ENCODE results near the gene EEF2KMT. TPM values are rescaled to one million over a fixed set of nuclear protein-coding genes. Genes with fewer than 3 reads are reported as not detected.

Gene EEF2KMT, protein sequence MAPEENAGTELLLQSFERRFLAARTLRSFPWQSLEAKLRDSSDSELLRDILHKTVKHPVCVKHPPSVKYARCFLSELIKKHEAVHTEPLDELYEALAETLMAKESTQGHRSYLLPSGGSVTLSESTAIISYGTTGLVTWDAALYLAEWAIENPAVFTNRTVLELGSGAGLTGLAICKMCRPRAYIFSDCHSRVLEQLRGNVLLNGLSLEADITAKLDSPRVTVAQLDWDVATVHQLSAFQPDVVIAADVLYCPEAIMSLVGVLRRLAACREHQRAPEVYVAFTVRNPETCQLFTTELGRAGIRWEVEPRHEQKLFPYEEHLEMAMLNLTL
- 22.0 to 29.2 TPM (median 27.2 TPM) in 5 replicates for total RNA-seq (2022; extraction: Qiagen RNA extraction; ENCODE audit: low read depth)

DNA sequence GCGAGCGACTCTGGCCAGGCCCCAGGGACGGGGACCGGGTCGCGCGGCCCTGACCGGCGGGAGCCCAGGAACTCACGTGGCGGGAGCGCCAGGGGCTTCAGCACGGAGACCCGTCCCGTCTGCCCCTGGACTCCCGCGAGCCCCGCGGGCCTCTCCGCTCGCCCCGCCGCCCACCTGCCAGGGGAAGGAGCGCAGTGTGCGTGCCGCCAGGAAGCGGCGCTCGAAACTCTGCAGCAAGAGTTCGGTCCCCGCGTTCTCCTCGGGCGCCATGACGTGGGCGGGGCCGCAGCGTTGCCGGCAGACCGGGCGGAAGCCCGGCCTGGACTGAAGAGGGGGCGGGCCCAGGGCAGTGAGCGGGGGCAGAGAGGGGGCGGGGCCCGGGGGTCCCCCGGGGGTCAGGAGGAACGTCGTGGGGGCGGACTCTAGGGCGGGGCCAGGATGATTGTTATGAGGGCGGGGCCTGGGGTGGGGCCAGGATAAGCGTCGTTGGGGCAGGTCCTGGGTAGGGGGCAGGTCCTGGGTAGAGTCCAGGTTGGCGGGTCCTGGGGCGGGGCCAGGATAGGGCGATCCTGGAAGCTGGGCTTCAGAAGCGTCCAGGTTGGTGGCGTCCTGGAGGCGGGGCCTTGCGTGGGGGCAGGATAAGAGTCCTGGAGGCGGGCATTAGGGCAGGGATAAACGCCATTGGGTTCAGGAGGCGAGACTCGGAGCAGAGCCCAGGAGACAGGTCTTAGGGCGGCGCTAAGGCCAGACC is at the start of gene EEF2KMT:
EEF2KMT (minus strand) TSS at position 326 of the 751 bp plus-strand sequence; CDS start at position 270, 56 bp downstream.

DNA sequence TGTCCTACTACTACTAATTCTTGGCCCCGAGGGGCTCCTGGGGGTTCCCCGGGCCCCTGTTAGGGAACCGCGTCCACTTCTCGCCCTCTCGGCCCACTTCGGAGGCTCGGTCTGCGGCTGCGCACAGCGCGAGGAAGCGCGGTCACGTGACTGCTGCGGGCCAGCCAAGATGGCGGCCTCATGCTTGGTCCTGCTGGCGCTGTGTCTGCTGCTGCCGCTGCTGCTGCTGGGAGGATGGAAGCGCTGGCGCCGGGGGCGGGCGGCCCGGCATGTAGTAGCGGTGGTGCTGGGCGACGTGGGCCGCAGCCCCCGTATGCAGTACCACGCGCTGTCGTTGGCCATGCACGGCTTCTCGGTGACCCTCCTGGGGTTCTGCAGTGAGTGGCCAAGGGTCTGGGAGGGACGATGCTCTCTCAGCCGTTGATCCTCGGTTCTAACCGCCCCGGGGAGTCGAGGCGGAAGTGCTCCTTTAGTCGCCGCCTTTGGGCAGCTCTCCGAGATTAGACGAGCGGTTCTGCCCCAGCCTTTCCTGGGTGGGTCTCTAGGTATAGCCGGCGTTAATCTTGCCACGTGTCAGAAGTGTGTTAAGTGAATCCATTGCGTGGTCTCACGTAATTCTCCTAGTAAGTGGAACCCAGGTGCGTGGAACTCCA is 25.8 kb downstream of the EEF2KMT start, which contains the start of gene ALG1:
ALG1 (plus strand) TSS at position 163 of the 653 bp plus-strand sequence; CDS start at position 170, 7 bp downstream.

DNA sequence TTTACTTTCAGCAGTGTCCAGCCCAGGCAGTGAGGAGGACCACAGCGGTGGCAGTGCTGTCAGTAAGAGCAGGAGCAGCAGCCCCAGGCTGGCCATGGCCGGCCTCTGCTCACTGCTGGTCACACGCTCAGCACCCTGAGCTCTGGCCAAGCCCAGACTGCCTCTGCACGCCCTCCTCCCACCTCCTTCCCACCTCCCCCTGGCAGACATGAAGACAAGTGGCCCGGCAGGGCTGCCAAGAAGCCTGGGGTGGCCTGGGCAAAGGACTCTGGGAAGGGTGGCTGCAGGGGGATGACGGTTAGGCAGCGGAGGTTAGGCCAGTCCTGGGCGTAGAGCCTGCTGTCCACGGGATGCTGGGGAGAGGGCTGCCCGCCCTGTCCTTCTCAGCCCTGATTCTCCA is 31.8 kb downstream of the EEF2KMT start, which contains the start of gene C16orf89:
C16orf89 (minus strand) TSS at position 144 of the 400 bp plus-strand sequence; CDS start at position 96, 48 bp downstream.

Other genes with a start within 250 kb of the EEF2KMT start
- gene PPL, start 160.6 kb downstream of the EEF2KMT start, total RNA-seq (2022; extraction: Qiagen RNA extraction; ENCODE audit: low read depth) = 4.5 to 6.1 TPM (median 5.4 TPM) in 5 replicates
- 0.03 to 0.09 TPM (median 0.05 TPM) in 3 of 5 replicates, not detected in the others for gene SEC14L5, start 139.5 kb downstream of the EEF2KMT start, total RNA-seq (2022; extraction: Qiagen RNA extraction; ENCODE audit: low read depth)
- 14.6 to 19.4 TPM (median 18.6 TPM) in 5 replicates for gene NAGPA, start 63.9 kb downstream of the EEF2KMT start, total RNA-seq (2022; extraction: Qiagen RNA extraction; ENCODE audit: low read depth)
- not detected in 5 replicates for gene C16orf89, start 31.8 kb downstream of the EEF2KMT start, total RNA-seq (2022; extraction: Qiagen RNA extraction; ENCODE audit: low read depth)
- 33.4 to 40.4 TPM (median 37.8 TPM) in 5 replicates for gene ALG1, start 26.0 kb downstream of the EEF2KMT start, total RNA-seq (2022; extraction: Qiagen RNA extraction; ENCODE audit: low read depth)